ENCODE data around the gene IL1RL2. TPM values are rescaled to one million over a fixed set of nuclear protein-coding genes. Genes with fewer than 3 reads are reported as not detected.

The IL1RL2 gene
- total RNA-seq, 1 experiment from 2014 or later, result not detected

GRCh38 chr2:102154364-102154763 lies 32.5 kb upstream of the IL1RL2 start (continued):
- TF ChIP-seq, protein P1, sequence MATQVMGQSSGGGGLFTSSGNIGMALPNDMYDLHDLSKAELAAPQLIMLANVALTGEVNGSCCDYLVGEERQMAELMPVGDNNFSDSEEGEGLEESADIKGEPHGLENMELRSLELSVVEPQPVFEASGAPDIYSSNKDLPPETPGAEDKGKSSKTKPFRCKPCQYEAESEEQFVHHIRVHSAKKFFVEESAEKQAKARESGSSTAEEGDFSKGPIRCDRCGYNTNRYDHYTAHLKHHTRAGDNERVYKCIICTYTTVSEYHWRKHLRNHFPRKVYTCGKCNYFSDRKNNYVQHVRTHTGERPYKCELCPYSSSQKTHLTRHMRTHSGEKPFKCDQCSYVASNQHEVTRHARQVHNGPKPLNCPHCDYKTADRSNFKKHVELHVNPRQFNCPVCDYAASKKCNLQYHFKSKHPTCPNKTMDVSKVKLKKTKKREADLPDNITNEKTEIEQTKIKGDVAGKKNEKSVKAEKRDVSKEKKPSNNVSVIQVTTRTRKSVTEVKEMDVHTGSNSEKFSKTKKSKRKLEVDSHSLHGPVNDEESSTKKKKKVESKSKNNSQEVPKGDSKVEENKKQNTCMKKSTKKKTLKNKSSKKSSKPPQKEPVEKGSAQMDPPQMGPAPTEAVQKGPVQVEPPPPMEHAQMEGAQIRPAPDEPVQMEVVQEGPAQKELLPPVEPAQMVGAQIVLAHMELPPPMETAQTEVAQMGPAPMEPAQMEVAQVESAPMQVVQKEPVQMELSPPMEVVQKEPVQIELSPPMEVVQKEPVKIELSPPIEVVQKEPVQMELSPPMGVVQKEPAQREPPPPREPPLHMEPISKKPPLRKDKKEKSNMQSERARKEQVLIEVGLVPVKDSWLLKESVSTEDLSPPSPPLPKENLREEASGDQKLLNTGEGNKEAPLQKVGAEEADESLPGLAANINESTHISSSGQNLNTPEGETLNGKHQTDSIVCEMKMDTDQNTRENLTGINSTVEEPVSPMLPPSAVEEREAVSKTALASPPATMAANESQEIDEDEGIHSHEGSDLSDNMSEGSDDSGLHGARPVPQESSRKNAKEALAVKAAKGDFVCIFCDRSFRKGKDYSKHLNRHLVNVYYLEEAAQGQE (IDR thresholded peaks at IDR 0.05; ENCODE audit: low read depth), result no peak

- ChIA-PET CTCF (interaction anchor here (2.6 kb wide), 1 partner anchor 11 kb away, joined by 13 read pairs; no protein-coding TSS in a partner anchor), RAD21 (ENCODE audit: low non-redundant PET in 1 of 2, low total read pairs in 2 of 2, uncharacterized antibody in 2 of 2, unreplicated experiment in 2 of 2) (no interaction called here), POLR2A (no interaction called here)
- no peak overlapping the region for H2AFZ ChIP-seq (ENCODE audit: low read depth, low read length, poor library complexity, severe bottlenecking)
- H3K79me2 ChIP-seq (ENCODE audit: insufficient read depth, low read length), result no peaks in the 10 kb centered on the region
- no peak overlapping the region for H3K9ac ChIP-seq (ENCODE audit: low read length)
- no peaks in the 10 kb centered on the region for H3K9me3 ChIP-seq (ENCODE audit: control insufficient read depth in 1 of 2, insufficient read depth in 1 of 2, low read depth in 1 of 2, low read length in 2 of 2)
- H3K36me3 ChIP-seq (ENCODE audit: control insufficient read depth in 1 of 2, insufficient read depth in 2 of 2, low read length in 2 of 2), result no peaks in the 10 kb centered on the region
- H3K27ac ChIP-seq (ENCODE audit: low read depth, low read length), result no peak overlapping the region
- no peaks in the 10 kb centered on the region for H3K9me2 ChIP-seq (ENCODE audit: insufficient read depth)
- BruUV-seq (replicated peaks), result no TSS peak
- no peak overlapping the region for H3K4me3 ChIP-seq (replicated peaks in 1 of 2; ENCODE audit: low read depth in 1 of 2, low read length in 2 of 2)
- DNase-seq (ENCODE audit: low read depth, low spot score) (no peak), ATAC-seq (no peak)
- intact Hi-C loops (cut with micrococcal nuclease), result no loop called here
- no peaks in the 10 kb centered on the region for H3K4me1 ChIP-seq (ENCODE audit: control insufficient read depth in 1 of 2, insufficient read depth in 2 of 2, low read length in 2 of 2)
- no peaks in the 10 kb centered on the region for H4K20me1 ChIP-seq (ENCODE audit: insufficient read depth)
- no peaks in the 10 kb centered on the region for H3K27me3 ChIP-seq (ENCODE audit: insufficient read depth, low read length)
- H3K4me2 ChIP-seq (ENCODE audit: low read length), result no peak overlapping the region
- TF ChIP-seq POLR2A (IDR thresholded peaks at IDR 0.05; ENCODE audit: borderline replicate concordance, extremely low read depth, insufficient read depth, insufficient read length), result no peak
- TF ChIP-seq EZH2 (IDR thresholded peaks at IDR 0.05), result no peak
- TF ChIP-seq SRF (IDR thresholded peaks at IDR 0.05; ENCODE audit: low read depth), result no peak
- no peak for TF ChIP-seq ELF1 (IDR thresholded peaks at IDR 0.05; ENCODE audit: borderline replicate concordance, low read depth)
- TF ChIP-seq, protein P2, sequence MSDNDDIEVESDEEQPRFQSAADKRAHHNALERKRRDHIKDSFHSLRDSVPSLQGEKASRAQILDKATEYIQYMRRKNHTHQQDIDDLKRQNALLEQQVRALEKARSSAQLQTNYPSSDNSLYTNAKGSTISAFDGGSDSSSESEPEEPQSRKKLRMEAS (IDR thresholded peaks at IDR 0.05), result no peak
- TF ChIP-seq EZH2phosphoT487 (IDR thresholded peaks at IDR 0.05; ENCODE audit: borderline replicate concordance), result no peak
- TF ChIP-seq ZBTB33 (IDR thresholded peaks at IDR 0.05; ENCODE audit: extremely low read depth, insufficient replicate concordance, low read length), result no peak
- TF ChIP-seq, protein P3, sequence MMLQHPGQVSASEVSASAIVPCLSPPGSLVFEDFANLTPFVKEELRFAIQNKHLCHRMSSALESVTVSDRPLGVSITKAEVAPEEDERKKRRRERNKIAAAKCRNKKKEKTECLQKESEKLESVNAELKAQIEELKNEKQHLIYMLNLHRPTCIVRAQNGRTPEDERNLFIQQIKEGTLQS (IDR thresholded peaks at IDR 0.05), result no peak
- no peak for TF ChIP-seq RAD21 (IDR thresholded peaks at IDR 0.05; ENCODE audit: low read depth)
These were observed 31.7 kb upstream of the IL1RL2 start for GRCh38 chr2:102154946-102155702.

Measured in HCT116 (cell line).